CD14-positive monocyte (primary cell): ENCODE data around the gene FBXO46. TPM values are rescaled to one million over a fixed set of nuclear protein-coding genes. Genes with fewer than 3 reads are reported as not detected.

Experiments
- DNase-seq, 3 donors: peaks; one replicate each; pipeline ENCODE4 v3.0.0-alpha.2; 2011 to 2022
- H2AFZ ChIP-seq: 2 replicates; pipeline ENCODE4 v1.6.0; 2012; ENCODE audit warnings: mild to moderate bottlenecking, low read depth, low read length, inconsistent platforms; ENCODE audit not compliant: insufficient read depth, poor library complexity, severe bottlenecking
- H3K27ac ChIP-seq, 2 donors: 1 replicate in 1 of 2; 2 replicates in 1 of 2; pipeline ENCODE4 v1.5.1; 2012 to 2013; ENCODE audit warnings: low read length in 2 of 2, control low read depth in 1 of 2, inconsistent platforms in 1 of 2, low read depth in 1 of 2, mild to moderate bottlenecking in 1 of 2
- H3K27me3 ChIP-seq, 2 donors: one replicate each; pipeline versions ENCODE4 v1.6.0 to v1.6.1; 2011 to 2013; ENCODE audit warnings: low read length in 2 of 2; ENCODE audit not compliant: control insufficient read depth in 2 of 2, insufficient read depth in 2 of 2
- H3K36me3 ChIP-seq, 2 donors: replicated peaks in 1 of 2; 1 replicate in 1 of 2; 2 replicates in 1 of 2; pipeline versions ENCODE4 v1.5.1 to v1.6.1; 2012 to 2013; ENCODE audit warnings: low read length in 2 of 2, control low read depth in 1 of 2, inconsistent platforms in 1 of 2, mild to moderate bottlenecking in 1 of 2; ENCODE audit not compliant: insufficient read depth in 2 of 2, control insufficient read depth in 1 of 2
- H3K4me1 ChIP-seq, 2 donors: 1 replicate in 1 of 2; 2 replicates in 1 of 2; pipeline versions ENCODE4 v1.5.1 to v1.6.1; 2012 to 2013; ENCODE audit warnings: low read length in 2 of 2, control low read depth in 1 of 2, inconsistent platforms in 1 of 2, mild to moderate bottlenecking in 1 of 2, moderate library complexity in 1 of 2; ENCODE audit not compliant: insufficient read depth in 2 of 2, control insufficient read depth in 1 of 2
- H3K4me2 ChIP-seq: replicated peaks from 2 replicates; pipeline ENCODE3; 2012; ENCODE audit warnings: low read length, moderate library complexity, mild to moderate bottlenecking; ENCODE audit not compliant: poor library complexity, severe bottlenecking; ENCODE audit errors: extremely low read depth
- H3K4me3 ChIP-seq, 3 experiments: fragments of 200-600 bp in 1 of 3; sonication (generic) in 1 of 3; replicated peaks in 1 of 3; 1 replicate in 2 of 3; 2 replicates in 1 of 3; pipeline ENCODE4 v1.5.1; 2011 to 2013; ENCODE audit warnings: low read length in 3 of 3, mild to moderate bottlenecking in 3 of 3, control low read depth in 2 of 3, low read depth in 2 of 3, inconsistent platforms in 1 of 3, moderate library complexity in 1 of 3
- H3K79me2 ChIP-seq: 2 replicates; pipeline ENCODE4 v1.6.0; 2012; ENCODE audit warnings: mild to moderate bottlenecking, control low read depth, inconsistent platforms, low read length, moderate library complexity; ENCODE audit not compliant: insufficient read depth
- H3K9ac ChIP-seq: 2 replicates; pipeline ENCODE4 v1.6.0; 2017; ENCODE audit warnings: low read length, mild to moderate bottlenecking; ENCODE audit not compliant: insufficient read depth, poor library complexity, severe bottlenecking
- H3K9me3 ChIP-seq, 2 donors: replicated peaks in 1 of 2; 1 replicate in 1 of 2; 2 replicates in 1 of 2; pipeline versions ENCODE4 v1.5.1 to v1.6.1; 2012 to 2013; ENCODE audit warnings: low read length in 2 of 2, control low read depth in 1 of 2; ENCODE audit not compliant: control insufficient read depth in 1 of 2, insufficient read depth in 1 of 2
- H4K20me1 ChIP-seq: 2 replicates; pipeline ENCODE4 v1.6.0; 2012; ENCODE audit warnings: mild to moderate bottlenecking, low read length, control low read depth, moderate library complexity; ENCODE audit not compliant: insufficient read depth
- H3K27ac Mint-ChIP-seq, 7 donors: one replicate each; pipeline ENCODE4 v1.8.0; 2020; ENCODE audit warnings: mild to moderate bottlenecking in 7 of 7, mixed read lengths in 7 of 7, moderate library complexity in 6 of 7, inconsistent platforms in 2 of 7
- H3K27me3 Mint-ChIP-seq, 3 donors: one replicate each; pipeline ENCODE4 v1.8.0; 2021 to 2022; ENCODE audit warnings: low read depth in 3 of 3, mild to moderate bottlenecking in 3 of 3, mixed read lengths in 3 of 3, moderate library complexity in 3 of 3, inconsistent platforms in 1 of 3
- H3K36me3 Mint-ChIP-seq, 2 donors: one replicate each; pipeline ENCODE4 v1.8.0; 2020; ENCODE audit warnings: mixed read lengths in 2 of 2, inconsistent platforms in 1 of 2, mild to moderate bottlenecking in 1 of 2
- H3K4me1 Mint-ChIP-seq: one replicate; pipeline ENCODE4 v1.8.0; 2020; ENCODE audit warnings: mild to moderate bottlenecking, mixed read lengths
- H3K4me3 Mint-ChIP-seq, 2 donors: one replicate each; pipeline ENCODE4 v1.8.0; 2020; ENCODE audit warnings: mild to moderate bottlenecking in 2 of 2, mixed read lengths in 2 of 2, moderate library complexity in 1 of 2
- H3K9me3 Mint-ChIP-seq, 7 donors: one replicate each; pipeline ENCODE4 v1.8.0; 2020 to 2022; ENCODE audit warnings: mixed read lengths in 7 of 7, mild to moderate bottlenecking in 6 of 7, moderate library complexity in 6 of 7, inconsistent platforms in 2 of 7
- CTCF ChIP-seq: fragments of 200-600 bp; IDR thresholded peaks from one replicate; pipeline ENCODE4 v1.8.0; 2022; ENCODE audit warnings: antibody characterized with exemption, mild to moderate bottlenecking
- WGBS: methylation state at CpG from one replicate; pipeline ENCODE4 v1.1.5; 2013; ENCODE audit warnings: missing lambda C conversion rate; ENCODE audit not compliant: insufficient coverage; 5-methylcytosine and 5-hydroxymethylcytosine counted together
- intact Hi-C, 2 donors: fragments of 100-400 bp; cut with micrococcal nuclease; formaldehyde crosslinking; loops; one replicate each; pipeline versions ENCODE4 v1.15.0 to v1.15.1; 2023
- polyA plus RNA-seq, 3 donors: library from polyadenylated mRNA; depleted of rRNA in 1 of 3; unstranded in 2 of 3; stranded (reverse) in 1 of 3; fragments of 300-500 nt in 2 of 3; fragments of >200 nt in 1 of 3; fragmentation: Illumina TruSeq in 2 of 3; gene quantifications; 1 replicate in 2 of 3; 2 replicates in 1 of 3; pipeline ENCODE4 v1.2.3, GENCODE V29; 2012 to 2021

Gene FBXO46
- polyA plus RNA-seq, 3 donors: 3.8 to 6.8 (median 5.5) TPM

DNA sequence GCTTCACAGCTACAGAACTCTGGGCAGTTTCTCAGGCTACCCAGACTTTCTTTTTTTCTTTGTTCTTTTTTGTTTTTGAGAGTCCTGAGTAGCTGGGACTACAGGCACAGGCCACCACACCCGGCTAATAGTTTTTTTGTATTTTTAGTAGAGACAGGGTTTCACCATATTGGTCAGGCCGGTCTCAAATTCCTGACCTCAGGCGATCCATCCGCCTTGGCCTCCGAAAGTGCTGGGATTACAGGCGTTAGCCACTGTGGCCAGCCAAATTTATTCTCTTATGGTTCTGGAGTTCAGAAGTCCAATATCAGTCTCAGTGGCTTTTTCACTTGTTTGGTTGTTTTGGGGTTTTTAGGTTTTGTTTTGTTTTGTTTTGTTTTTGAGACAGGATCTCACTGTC, 14.9 kb upstream of the FBXO46 start:
- Mint-ChIP-seq H3K27ac (no peak overlapping the region), H3K4me3 (no peak overlapping the region), H3K4me1 (no peaks in the 10 kb centered on the region), H3K36me3 (no peaks in the 10 kb centered on the region), H3K27me3 (peaks cover 42 to 52% (median 42%) of the 10 kb centered on the region in 3 donors), H3K9me3 (peaks cover 0 to 2% (median 0%) of the 10 kb centered on the region in 7 donors)
- no peak for TF ChIP-seq CTCF
- H3K4me1 ChIP-seq: no peaks in the 10 kb centered on the region
- intact Hi-C loops: no loop called here
- no peaks in the 10 kb centered on the region for H4K20me1 ChIP-seq
- H3K79me2 ChIP-seq: no peaks in the 10 kb centered on the region
- H3K36me3 ChIP-seq: no peaks in the 10 kb centered on the region
- no peaks in the 10 kb centered on the region for H3K9me3 ChIP-seq
- no peak for DNase-seq
- no peak overlapping the region for H3K9ac ChIP-seq
- H3K4me2 ChIP-seq: no peak overlapping the region
- H3K4me3 ChIP-seq: no peak overlapping the region
- no peak overlapping the region for H3K27ac ChIP-seq
- peaks cover 0 to 15% of the 10 kb centered on the region in 2 donors for H3K27me3 ChIP-seq
- H2AFZ ChIP-seq: no peak overlapping the region
- 97% methylated on average over 5 of the region's 6 CpGs for WGBS

DNA sequence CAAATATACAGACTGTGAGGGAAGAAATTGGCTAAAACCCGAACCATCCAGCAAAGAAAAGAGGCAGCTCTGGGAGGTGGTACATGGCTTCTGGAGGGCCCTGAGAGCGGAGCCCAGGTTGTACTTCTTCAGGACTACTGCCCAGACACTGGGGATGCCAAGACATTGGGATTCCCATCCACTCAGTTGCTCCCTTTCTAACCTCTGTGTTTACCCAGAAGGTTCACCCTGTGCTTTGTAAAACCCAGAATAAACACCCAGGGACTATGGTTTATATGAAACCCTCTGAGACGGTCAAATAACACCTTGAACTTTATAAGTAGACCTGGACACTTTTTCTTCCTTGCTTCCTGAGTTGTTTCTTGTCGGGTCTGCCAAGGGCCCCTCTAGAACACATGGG, 12.3 kb upstream of the FBXO46 start:
- intact Hi-C loops: no loop called here
- peaks cover 16 to 17% of the 10 kb centered on the region in 2 donors for H3K4me1 ChIP-seq
- H3K27me3 ChIP-seq: peaks cover 0 to 15% of the 10 kb centered on the region in 2 donors
- no peak for TF ChIP-seq CTCF
- Mint-ChIP-seq H3K9me3 (peaks cover 0 to 1% (median 0%) of the 10 kb centered on the region in 7 donors), H3K27me3 (peaks cover 31 to 46% (median 41%) of the 10 kb centered on the region in 3 donors), H3K36me3 (no peaks in the 10 kb centered on the region), H3K4me3 (no peak overlapping the region), H3K27ac (no peak overlapping the region), H3K4me1 (peaks cover 16% of the 10 kb centered on the region)
- no peaks in the 10 kb centered on the region for H4K20me1 ChIP-seq
- no peak overlapping the region for H2AFZ ChIP-seq
- H3K27ac ChIP-seq: no peak overlapping the region
- no peaks in the 10 kb centered on the region for H3K9me3 ChIP-seq
- no peak overlapping the region for H3K9ac ChIP-seq
- no peak overlapping the region for H3K4me3 ChIP-seq
- 100% methylated on average over 2 of the region's 4 CpGs for WGBS
- H3K4me2 ChIP-seq: no peak overlapping the region
- DNase-seq: no peak
- no peaks in the 10 kb centered on the region for H3K36me3 ChIP-seq
- H3K79me2 ChIP-seq: no peaks in the 10 kb centered on the region
